Neural progenitor cell (in vitro differentiated cells): ENCODE results near the gene SCAPER. TPM values are rescaled to one million over a fixed set of nuclear protein-coding genes. Genes with fewer than 3 reads are reported as not detected.

Experiments used
- DNase-seq: peaks from one replicate; pipeline ENCODE4 v3.0.0-alpha.2; 2016; ENCODE audit warnings: low spot score
- H2AFZ ChIP-seq: fragments of 200-600 bp; sonication (generic); replicated peaks from 2 replicates; pipeline ENCODE4 v1.6.1; 2016; ENCODE audit warnings: antibody characterized with exemption
- H3F3A ChIP-seq: fragments of 200-600 bp; sonication (generic); 2 replicates; pipeline ENCODE4 v1.6.1; 2016; ENCODE audit warnings: antibody characterized with exemption, low read depth
- H3K27ac ChIP-seq: fragments of 200-600 bp; sonication (generic); 2 replicates; pipeline ENCODE4 v1.5.1; 2016; ENCODE audit warnings: mild to moderate bottlenecking
- H3K27me3 ChIP-seq: fragments of 200-600 bp; sonication (generic); 2 replicates; pipeline ENCODE4 v1.6.1; 2016; ENCODE audit warnings: mild to moderate bottlenecking, moderate library complexity
- H3K36me3 ChIP-seq: fragments of 200-600 bp; sonication (generic); 2 replicates; pipeline ENCODE4 v1.5.1; 2016
- H3K4me1 ChIP-seq: fragments of 200-600 bp; sonication (generic); 2 replicates; pipeline ENCODE4 v1.6.1; 2016; ENCODE audit warnings: mixed run types
- H3K4me2 ChIP-seq: fragments of 200-600 bp; sonication (generic); 2 replicates; pipeline ENCODE4 v1.6.1; 2016
- H3K4me3 ChIP-seq: fragments of 200-600 bp; sonication (generic); 2 replicates; pipeline ENCODE4 v1.5.1; 2016
- H3K79me2 ChIP-seq: fragments of 200-600 bp; sonication (generic); 2 replicates; pipeline ENCODE4 v1.6.1; 2016; ENCODE audit warnings: low read depth
- H3K9ac ChIP-seq: fragments of 200-600 bp; sonication (generic); 2 replicates; pipeline ENCODE4 v1.6.1; 2016
- H3K9me3 ChIP-seq: fragments of 200-600 bp; sonication (generic); 2 replicates; pipeline ENCODE4 v1.5.1; 2016; ENCODE audit warnings: low read depth
- H4K20me1 ChIP-seq: fragments of 200-600 bp; sonication (generic); 2 replicates; pipeline ENCODE4 v1.6.1; 2016; ENCODE audit warnings: low read depth
- H3K27ac Mint-ChIP-seq: 3 replicates; pipeline ENCODE4 v1.8.0; 2021; ENCODE audit warnings: mixed read lengths
- H3K27me3 Mint-ChIP-seq: 2 replicates; pipeline ENCODE4 v1.8.0; 2022; ENCODE audit warnings: low read depth, mild to moderate bottlenecking, inconsistent platforms, moderate library complexity, mixed read lengths; ENCODE audit not compliant: insufficient read depth
- H3K36me3 Mint-ChIP-seq: 3 replicates; pipeline ENCODE4 v1.8.0; 2021; ENCODE audit warnings: mixed read lengths
- H3K4me1 Mint-ChIP-seq: 3 replicates; pipeline ENCODE4 v1.8.0; 2021; ENCODE audit warnings: mixed read lengths
- H3K4me3 Mint-ChIP-seq: 3 replicates; pipeline ENCODE4 v1.8.0; 2021; ENCODE audit warnings: mild to moderate bottlenecking, moderate library complexity, mixed read lengths
- H3K9me3 Mint-ChIP-seq: 3 replicates; pipeline ENCODE4 v1.8.0; 2020; ENCODE audit warnings: mixed read lengths
- EZH2 ChIP-seq: fragments of 200-600 bp; sonication (generic); IDR thresholded peaks from 2 replicates; pipeline ENCODE4 v1.6.1; 2017; ENCODE audit warnings: antibody characterized with exemption, mild to moderate bottlenecking, moderate library complexity
- EZH2phosphoT487 ChIP-seq: fragments of 200-600 bp; sonication (generic); IDR thresholded peaks from 2 replicates; pipeline ENCODE4 v1.6.1; 2017; ENCODE audit warnings: antibody characterized with exemption
- total RNA-seq: library from RNA; depleted of rRNA; stranded (reverse); fragments of >200 nt; gene quantifications from 2 replicates; pipeline ENCODE4 v1.2.3, GENCODE V29; 2015; ENCODE audit warnings: low replicate concordance
- TF ChIP-seq, protein P1 (sequence below): fragments of 200-600 bp; sonication (generic); IDR thresholded peaks from 2 replicates; pipeline ENCODE4 v1.5.1; 2017; ENCODE audit warnings: antibody characterized with exemption, mild to moderate bottlenecking

SCAPER gene
- total RNA-seq, 1 donor from 2014 or later = 20.4 TPM

DNA sequence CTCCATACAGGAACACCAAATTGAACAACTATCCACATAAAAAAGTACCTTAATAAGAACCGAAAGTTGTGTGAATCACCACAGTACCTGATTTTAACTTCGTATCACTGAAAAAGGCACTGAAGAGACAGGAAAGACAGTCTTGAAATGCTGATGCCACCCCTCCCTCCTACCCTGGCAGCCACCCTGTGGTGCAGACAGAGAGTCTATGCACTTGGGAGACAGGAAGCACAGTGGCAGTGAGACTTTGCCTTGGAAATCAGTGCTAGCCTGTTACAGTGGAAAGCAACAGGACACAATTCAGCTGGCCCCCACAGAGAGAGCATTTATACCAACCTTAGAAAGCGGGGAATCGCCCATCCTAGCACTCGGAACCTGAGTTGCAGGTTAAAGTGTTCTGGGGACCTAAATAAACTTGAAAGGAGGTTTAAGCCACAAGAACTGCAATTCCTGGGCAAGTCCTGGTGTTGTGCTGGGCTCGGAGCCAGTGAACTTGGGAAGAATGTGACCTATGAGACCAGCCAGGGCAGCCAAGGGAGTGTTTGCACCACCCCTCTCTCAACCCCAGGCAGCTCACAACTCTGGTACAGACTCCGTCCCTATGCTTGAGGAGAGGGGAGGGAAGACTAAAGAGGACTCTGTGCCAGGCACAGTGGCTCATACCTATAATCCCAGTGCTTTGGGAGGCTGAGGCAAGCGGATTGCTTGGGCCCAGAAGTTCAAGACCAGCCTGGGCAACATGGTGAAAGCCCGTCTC, 328.4 kb downstream of the SCAPER start:
- H3K9me3 ChIP-seq = peaks cover 2% of the 10 kb centered on the region
- no peaks in the 10 kb centered on the region for H3K36me3 ChIP-seq
- no peak overlapping the region for H3K4me2 ChIP-seq
- Mint-ChIP-seq H3K36me3 (peaks cover 3% of the 10 kb centered on the region), H3K27ac (no peak overlapping the region), H3K9me3 (peaks cover 9% of the 10 kb centered on the region), H3K27me3 (no peaks in the 10 kb centered on the region), H3K4me3 (no peak overlapping the region), H3K4me1 (no peaks in the 10 kb centered on the region)
- H3F3A ChIP-seq = no peaks in the 10 kb centered on the region
- H3K27me3 ChIP-seq = no peaks in the 10 kb centered on the region
- H3K4me1 ChIP-seq = no peaks in the 10 kb centered on the region
- H3K27ac ChIP-seq = no peak overlapping the region
- no peak for DNase-seq
- TF ChIP-seq EZH2phosphoT487 (no peak), EZH2 (no peak)
- TF ChIP-seq, protein P1, sequence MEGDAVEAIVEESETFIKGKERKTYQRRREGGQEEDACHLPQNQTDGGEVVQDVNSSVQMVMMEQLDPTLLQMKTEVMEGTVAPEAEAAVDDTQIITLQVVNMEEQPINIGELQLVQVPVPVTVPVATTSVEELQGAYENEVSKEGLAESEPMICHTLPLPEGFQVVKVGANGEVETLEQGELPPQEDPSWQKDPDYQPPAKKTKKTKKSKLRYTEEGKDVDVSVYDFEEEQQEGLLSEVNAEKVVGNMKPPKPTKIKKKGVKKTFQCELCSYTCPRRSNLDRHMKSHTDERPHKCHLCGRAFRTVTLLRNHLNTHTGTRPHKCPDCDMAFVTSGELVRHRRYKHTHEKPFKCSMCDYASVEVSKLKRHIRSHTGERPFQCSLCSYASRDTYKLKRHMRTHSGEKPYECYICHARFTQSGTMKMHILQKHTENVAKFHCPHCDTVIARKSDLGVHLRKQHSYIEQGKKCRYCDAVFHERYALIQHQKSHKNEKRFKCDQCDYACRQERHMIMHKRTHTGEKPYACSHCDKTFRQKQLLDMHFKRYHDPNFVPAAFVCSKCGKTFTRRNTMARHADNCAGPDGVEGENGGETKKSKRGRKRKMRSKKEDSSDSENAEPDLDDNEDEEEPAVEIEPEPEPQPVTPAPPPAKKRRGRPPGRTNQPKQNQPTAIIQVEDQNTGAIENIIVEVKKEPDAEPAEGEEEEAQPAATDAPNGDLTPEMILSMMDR = no peak
- no peak overlapping the region for H3K9ac ChIP-seq
- no peak overlapping the region for H3K4me3 ChIP-seq
- no peak overlapping the region for H2AFZ ChIP-seq
- H3K79me2 ChIP-seq = no peaks in the 10 kb centered on the region
- no peaks in the 10 kb centered on the region for H4K20me1 ChIP-seq

DNA sequence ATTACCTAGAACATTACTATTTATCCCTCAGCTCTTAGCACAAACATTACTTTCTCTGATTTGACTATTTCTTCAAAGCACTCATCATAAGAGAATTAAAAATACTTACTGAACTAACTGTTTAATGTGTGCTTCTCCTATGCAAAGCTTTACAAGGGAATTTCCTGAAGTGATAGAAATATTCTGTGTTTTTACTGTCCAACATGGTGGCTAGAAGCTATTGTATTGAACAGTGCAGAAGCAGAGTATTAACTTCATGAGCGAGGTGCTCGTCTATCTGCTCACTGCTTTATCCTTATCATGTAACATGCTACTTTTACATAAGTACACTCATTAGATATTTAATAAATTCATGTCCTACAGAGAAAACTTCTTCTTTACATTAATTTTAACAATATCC, 329.5 kb downstream of the SCAPER start:
- no peaks in the 10 kb centered on the region for H3K9me3 ChIP-seq
- H3K4me1 ChIP-seq = no peaks in the 10 kb centered on the region
- Mint-ChIP-seq H3K27ac (no peak overlapping the region), H3K4me1 (no peaks in the 10 kb centered on the region), H3K27me3 (no peaks in the 10 kb centered on the region), H3K4me3 (no peak overlapping the region), H3K36me3 (peaks cover 2% of the 10 kb centered on the region), H3K9me3 (peaks cover 3% of the 10 kb centered on the region)
- H2AFZ ChIP-seq = no peak overlapping the region
- H3K27ac ChIP-seq = no peak overlapping the region
- H3K36me3 ChIP-seq = no peaks in the 10 kb centered on the region
- no peak overlapping the region for H3K4me3 ChIP-seq
- DNase-seq = no peak
- H3K27me3 ChIP-seq = no peaks in the 10 kb centered on the region
- TF ChIP-seq EZH2phosphoT487 (no peak), EZH2 (no peak)
- TF ChIP-seq, protein P1 = no peak
- H3F3A ChIP-seq = no peaks in the 10 kb centered on the region
- H3K9ac ChIP-seq = no peak overlapping the region
- no peaks in the 10 kb centered on the region for H4K20me1 ChIP-seq
- H3K4me2 ChIP-seq = no peak overlapping the region
- no peaks in the 10 kb centered on the region for H3K79me2 ChIP-seq

DNA sequence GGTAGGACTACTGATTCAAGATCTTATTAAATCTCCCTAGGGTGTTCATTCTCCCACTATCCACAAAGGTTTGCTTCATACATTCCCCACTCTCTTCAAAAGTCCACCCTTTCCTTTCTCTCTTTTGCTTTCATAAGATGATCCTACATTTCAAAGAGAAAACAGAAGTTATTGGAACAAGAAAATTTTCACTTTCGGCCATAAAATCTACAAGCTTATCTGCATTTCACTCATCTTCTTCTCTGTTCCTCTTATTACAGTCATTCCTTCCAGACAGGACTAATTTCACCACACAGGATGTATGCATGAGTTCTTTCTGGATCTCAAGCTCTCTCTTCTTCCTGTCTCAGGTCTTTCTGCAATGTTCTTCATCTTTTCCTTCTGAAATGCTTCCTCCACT, 329.9 kb downstream of the SCAPER start:
- Histone ChIP-seq H3K27ac (no peak overlapping the region), H3K4me1 (no peaks in the 10 kb centered on the region), H3K27me3 (no peaks in the 10 kb centered on the region), H3K4me3 (no peak overlapping the region), H2AFZ (no peak overlapping the region), H3K9ac (no peak overlapping the region), H3K4me2 (no peak overlapping the region), H3F3A (no peaks in the 10 kb centered on the region), H4K20me1 (no peaks in the 10 kb centered on the region), H3K79me2 (no peaks in the 10 kb centered on the region), H3K36me3 (no peaks in the 10 kb centered on the region), H3K9me3 (no peaks in the 10 kb centered on the region)
- Mint-ChIP-seq H3K27me3 (no peaks in the 10 kb centered on the region), H3K9me3 (peaks cover 2% of the 10 kb centered on the region), H3K4me3 (no peak overlapping the region), H3K4me1 (no peaks in the 10 kb centered on the region), H3K27ac (no peak overlapping the region), H3K36me3 (no peaks in the 10 kb centered on the region)
- no peak for DNase-seq
- TF ChIP-seq EZH2phosphoT487 (no peak), EZH2 (no peak)
- TF ChIP-seq, protein P1 = no peak
